Suppressor macrophage treated with lipopolysaccharide for 4 hours (primary cell): ENCODE measurements around the gene CHPT1.

Experiments used
- DNase-seq: peaks from one replicate; pipeline ENCODE4 v3.0.0-alpha.2; 2020

Gene CHPT1

DNA sequence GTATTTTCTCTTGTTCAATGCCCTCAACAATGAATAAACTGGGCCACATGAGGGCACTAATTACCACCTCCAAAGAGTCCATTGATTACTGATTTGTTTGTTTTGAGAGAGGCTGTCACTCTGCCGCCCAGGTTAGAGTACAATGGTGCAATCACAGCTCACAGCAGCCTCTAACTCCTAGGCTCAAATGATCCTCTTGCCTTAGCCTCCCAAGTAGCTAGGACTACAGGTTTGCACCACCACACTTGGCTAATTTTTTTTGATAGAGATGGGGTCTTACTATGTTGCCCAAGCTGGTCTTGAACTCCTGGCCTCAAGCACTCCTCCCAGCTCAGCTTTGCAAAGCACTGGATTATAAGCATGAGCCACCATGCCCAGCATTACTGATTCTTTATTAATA is 70.1 kb downstream of the CHPT1 start:
- no peak for DNase-seq

DNA sequence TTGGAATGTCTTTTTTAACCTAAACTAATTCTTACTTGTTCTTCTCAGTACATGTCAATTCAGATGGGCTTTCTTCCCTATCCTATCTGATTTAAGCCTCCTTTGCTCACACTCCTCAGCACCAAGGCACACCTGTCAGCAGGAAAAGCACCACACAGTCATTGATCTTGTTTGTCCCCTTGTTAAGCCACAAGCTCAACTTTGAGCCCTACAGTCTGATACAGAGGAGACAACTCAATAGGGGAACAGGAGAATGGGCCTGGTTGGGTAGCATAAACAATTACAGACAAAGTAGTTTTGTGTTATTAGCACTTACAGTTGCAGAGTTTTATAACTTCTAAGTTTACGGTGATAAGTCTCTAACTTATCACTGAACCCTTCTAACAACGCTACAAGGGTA is 71.3 kb downstream of the CHPT1 start:
- DNase-seq: no peak

DNA sequence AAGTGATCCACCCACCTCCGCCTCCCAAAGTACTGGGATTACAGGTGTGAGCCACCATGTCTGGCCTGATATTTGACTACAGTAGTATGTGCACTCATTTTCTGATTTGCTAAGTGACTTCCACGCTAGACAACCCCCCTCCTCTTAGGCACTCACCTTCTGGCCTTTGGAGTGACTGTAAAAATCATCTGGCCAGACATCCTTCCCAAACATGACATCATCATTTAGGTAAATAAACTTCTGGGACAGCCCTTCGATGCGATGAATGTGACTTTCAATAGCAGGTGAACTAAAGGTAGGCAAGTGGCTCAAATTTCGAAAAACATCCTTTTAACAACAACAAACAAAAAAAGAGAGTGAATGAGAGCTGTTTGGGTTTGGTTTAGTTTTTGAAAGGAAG is 72.4 kb downstream of the CHPT1 start:
- no peak for DNase-seq

DNA sequence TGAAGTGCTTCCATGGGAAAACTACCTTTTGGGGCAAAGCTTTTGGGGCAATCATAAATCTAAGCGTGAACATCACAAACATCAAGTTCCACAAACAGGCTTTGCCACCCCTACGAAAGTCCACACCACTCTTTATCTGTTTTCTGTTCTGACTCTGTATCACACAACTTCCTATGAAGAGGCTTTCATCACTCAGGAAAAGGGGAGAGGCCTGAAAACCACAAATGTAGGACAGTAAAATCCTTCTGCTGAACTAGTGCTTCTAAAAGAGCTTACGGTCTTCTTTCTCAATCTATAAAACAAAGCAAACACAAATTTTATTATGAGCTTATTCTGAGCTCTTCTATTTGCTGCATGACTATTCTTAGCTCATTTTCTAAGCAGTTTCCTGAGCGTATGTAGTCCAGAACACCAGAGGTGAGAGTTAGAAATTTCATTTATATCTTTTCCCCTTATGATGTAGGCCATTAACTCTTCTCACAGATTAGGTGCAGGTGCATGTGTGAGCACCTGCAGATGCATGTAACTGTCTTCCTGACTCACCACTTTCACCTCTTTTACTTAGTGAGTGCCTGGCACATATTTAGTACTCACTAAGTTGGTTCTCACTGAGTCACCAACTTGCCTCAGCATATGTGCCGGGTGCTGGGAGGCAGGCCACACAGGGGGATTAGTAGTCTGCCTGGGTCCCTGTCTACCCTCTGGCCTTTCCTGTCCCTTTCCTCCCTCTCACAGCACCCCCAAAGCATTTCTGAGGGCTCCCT is 74.8 kb downstream of the CHPT1 start:
- peak; percentile 60 for DNase-seq

DNA sequence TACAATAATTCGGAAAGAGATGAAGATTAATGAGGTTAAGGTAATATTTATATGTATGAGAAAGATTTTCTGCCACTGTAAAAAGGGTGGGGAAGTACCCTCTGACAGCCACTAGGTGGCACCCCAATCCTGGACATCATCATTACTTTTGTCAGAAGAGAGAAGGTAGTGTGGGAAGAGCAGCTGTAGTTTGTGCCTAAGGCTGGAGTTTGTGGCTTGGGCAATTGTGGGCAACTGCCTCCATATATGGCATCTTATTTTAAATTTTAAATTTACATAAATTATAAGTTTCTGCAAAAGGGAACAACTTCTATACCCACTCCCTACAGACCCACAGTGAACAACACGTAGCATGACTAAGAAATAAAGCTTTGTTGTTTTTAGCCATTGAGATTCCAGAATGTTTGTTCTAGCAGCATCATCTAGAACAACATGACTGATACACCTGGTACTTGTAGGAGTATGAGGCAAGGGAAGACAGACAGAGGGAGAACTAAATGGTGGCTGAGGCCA is 76.3 kb downstream of the CHPT1 start:
- peak; percentile 81 for DNase-seq

DNA sequence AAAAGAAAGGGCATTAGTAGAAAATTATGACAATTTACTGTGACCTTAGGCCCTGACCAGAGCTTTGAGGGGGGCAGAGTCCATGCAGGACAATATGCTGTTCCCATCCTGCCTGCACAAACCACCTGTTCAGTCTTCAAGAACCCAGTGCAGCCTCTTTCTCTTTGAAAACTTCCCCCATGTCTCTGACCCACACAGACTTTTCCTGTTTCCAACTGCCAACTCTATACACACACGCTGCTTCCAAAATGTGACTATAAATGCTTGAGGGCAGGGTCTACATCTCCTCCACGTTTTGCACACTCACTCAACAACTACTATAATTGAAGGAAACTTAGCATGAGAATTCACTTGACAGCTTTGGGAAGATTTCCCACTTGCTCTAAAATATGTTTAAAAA is 78.4 kb downstream of the CHPT1 start:
- DNase-seq: no peak

DNA sequence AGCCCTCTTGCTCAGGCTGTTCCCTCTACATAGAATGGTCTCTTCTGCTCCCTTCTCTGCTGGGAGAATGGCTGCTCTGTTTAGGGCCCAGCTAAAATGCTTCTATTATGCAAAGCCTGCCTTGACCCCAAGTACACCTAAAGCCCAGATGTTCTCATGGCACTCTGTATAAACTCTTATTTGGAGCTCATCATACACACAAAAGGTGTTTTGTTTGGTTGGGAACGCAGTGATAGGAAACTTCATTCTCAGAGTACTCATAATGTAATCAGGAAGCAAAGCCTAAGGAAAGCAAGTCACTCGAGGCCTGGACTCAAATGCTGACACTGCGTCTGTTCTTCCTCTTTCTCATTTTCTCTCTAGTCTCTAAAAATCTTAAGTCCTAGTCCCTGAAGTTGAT is 80.0 kb downstream of the CHPT1 start:
- peak; percentile 64 for DNase-seq

DNA sequence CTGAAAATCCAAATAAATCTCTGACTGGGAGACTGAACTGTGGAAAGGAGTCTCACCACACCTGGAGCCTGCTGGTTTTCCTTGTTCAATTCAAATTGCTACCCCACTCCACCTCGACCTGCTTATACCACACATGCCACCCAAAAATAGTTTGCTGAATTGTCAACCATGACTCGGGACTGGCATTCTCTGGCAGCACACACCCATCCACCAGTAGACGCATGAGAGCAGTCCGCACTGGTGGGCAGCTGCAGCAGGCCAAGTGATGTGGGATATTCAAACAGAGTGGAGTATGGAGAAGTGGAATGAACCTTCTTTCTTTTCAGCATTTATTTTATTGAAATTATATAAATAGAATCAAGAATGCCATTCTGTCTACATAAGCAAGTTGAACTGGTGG is 80.5 kb downstream of the CHPT1 start:
- no peak for DNase-seq
